Endodermal cell (in vitro differentiated cells): Measurements from ENCODE around the gene TFEB. TPM values are rescaled to one million over a fixed set of nuclear protein-coding genes. Genes with fewer than 3 reads are reported as not detected.

Source experiments
- DNase-seq: peaks from one replicate; pipeline ENCODE4 v3.0.0-alpha.2; 2017
- H3K27ac ChIP-seq: 2 replicates; pipeline ENCODE4 v1.5.1; 2013; ENCODE audit warnings: mild to moderate bottlenecking, low read depth, low read length, moderate library complexity
- H3K27me3 ChIP-seq: 2 replicates; pipeline ENCODE4 v1.6.1; 2013; ENCODE audit warnings: mild to moderate bottlenecking, low read length, moderate library complexity; ENCODE audit not compliant: insufficient read depth, control insufficient read depth, poor library complexity, severe bottlenecking
- H3K36me3 ChIP-seq: 2 replicates; pipeline ENCODE4 v1.7.0; 2013; ENCODE audit warnings: mild to moderate bottlenecking, low read length, moderate library complexity; ENCODE audit not compliant: control insufficient read depth, insufficient read depth
- H3K4me1 ChIP-seq: one replicate; pipeline ENCODE4 v1.7.0; 2013; ENCODE audit warnings: low read length; ENCODE audit not compliant: control insufficient read depth, insufficient read depth
- H3K4me3 ChIP-seq: 2 replicates; pipeline ENCODE4 v1.5.1; 2013; ENCODE audit warnings: mild to moderate bottlenecking, low read length, moderate library complexity
- H3K9ac ChIP-seq: 2 replicates; pipeline ENCODE4 v1.6.1; 2013; ENCODE audit warnings: mild to moderate bottlenecking, low read length, moderate library complexity; ENCODE audit not compliant: poor library complexity, severe bottlenecking; ENCODE audit errors: extremely low read depth
- H3K9me3 ChIP-seq: 2 replicates; pipeline ENCODE4 v1.6.1; 2013; ENCODE audit warnings: mild to moderate bottlenecking, low read length, moderate library complexity; ENCODE audit not compliant: control insufficient read depth
- H3K27ac Mint-ChIP-seq: 2 replicates; pipeline ENCODE4 v1.8.0; 2020; ENCODE audit warnings: mixed read lengths
- H3K27me3 Mint-ChIP-seq: 2 replicates; pipeline ENCODE4 v1.8.0; 2021; ENCODE audit warnings: mild to moderate bottlenecking, mixed read lengths; ENCODE audit not compliant: insufficient read depth
- H3K36me3 Mint-ChIP-seq: 2 replicates; pipeline ENCODE4 v1.8.0; 2020; ENCODE audit warnings: low read depth, mixed read lengths
- H3K4me1 Mint-ChIP-seq: 2 replicates; pipeline ENCODE4 v1.8.0; 2020; ENCODE audit warnings: mixed read lengths
- H3K4me3 Mint-ChIP-seq: 2 replicates; pipeline ENCODE4 v1.8.0; 2020; ENCODE audit warnings: mild to moderate bottlenecking, moderate library complexity, mixed read lengths
- H3K9me3 Mint-ChIP-seq: 2 replicates; pipeline ENCODE4 v1.8.0; 2020; ENCODE audit warnings: mild to moderate bottlenecking, mixed read lengths
- WGBS, 2 experiments: methylation state at CpG; one replicate each; pipeline versions ENCODE4 v1.1.5 to v1.1.7; 2013; ENCODE audit warnings: missing lambda C conversion rate in 2 of 2, mixed read lengths in 1 of 2; ENCODE audit not compliant: insufficient coverage in 1 of 2, insufficient read length in 1 of 2; 5-methylcytosine and 5-hydroxymethylcytosine counted together
- total RNA-seq, 2 donors: library from RNA; stranded (reverse); fragmentation: NEBNext Ultra II Directional in 1 of 2; extraction: Animal tissue kit (Norgen Biotek cat#: 25700) in 1 of 2; gene quantifications; 2 replicates in 1 of 2; 3 replicates in 1 of 2; pipeline ENCODE4 v1.2.1, GENCODE V29; 2021
- TF ChIP-seq, protein P1 (sequence below): fragments of 200-600 bp; sonication (generic); conservative IDR thresholded peaks from 2 replicates; pipeline ENCODE4 v1.5.0; 2021; ENCODE audit warnings: antibody characterized with exemption, mild to moderate bottlenecking

The TFEB gene
- total RNA-seq, 2 donors from 2014 or later: 0.24 TPM; not detected in 1

DNA sequence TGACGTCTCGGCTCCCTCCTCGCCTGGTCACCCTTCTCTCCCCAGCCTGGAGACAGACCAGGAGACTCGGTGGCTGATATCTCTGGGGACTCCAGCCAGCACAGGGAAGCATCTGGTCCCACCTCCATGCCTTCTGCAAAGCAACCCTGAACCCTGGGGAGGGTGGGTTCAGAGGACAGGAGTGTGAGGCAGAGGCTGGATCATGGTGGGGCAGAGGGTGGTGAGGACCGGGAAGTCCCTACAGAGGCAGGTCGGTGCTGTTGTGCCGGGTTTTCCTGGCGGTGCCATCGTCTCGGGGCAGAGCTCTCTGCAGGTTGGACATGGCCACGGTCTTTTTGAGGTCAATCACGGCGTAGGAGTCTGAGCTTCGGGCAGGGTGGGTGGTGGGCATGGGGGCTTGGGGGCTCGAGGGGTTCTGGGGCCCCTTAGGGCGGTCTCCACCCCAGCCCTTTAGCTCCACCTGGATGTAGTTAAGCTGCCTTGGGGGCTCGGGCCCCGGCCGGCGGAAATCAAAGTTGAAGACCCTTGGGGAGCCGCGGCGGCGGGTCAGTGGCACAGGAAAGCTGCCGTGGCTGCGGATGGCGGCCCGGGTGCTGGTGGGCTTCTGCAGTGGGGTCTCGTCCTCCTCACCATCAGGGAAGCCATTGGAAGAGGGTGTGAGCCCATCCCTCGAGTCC is 35.1 kb upstream of the TFEB start:
- no peak overlapping the region for H3K27ac Mint-ChIP-seq
- Histone ChIP-seq H3K4me3 (no peak overlapping the region), H3K27me3 (no peaks in the 10 kb centered on the region), H3K27ac (no peak overlapping the region), H3K4me1 (peaks cover 3% of the 10 kb centered on the region), H3K9ac (no peak overlapping the region), H3K9me3 (no peaks in the 10 kb centered on the region), H3K36me3 (peaks cover 28% of the 10 kb centered on the region)
- H3K9me3 Mint-ChIP-seq: no peaks in the 10 kb centered on the region
- no peak for DNase-seq
- WGBS, 2 experiments: 96 to 97% methylated on average over 11 to 30 of the region's 30 CpGs
- TF ChIP-seq, protein P1, sequence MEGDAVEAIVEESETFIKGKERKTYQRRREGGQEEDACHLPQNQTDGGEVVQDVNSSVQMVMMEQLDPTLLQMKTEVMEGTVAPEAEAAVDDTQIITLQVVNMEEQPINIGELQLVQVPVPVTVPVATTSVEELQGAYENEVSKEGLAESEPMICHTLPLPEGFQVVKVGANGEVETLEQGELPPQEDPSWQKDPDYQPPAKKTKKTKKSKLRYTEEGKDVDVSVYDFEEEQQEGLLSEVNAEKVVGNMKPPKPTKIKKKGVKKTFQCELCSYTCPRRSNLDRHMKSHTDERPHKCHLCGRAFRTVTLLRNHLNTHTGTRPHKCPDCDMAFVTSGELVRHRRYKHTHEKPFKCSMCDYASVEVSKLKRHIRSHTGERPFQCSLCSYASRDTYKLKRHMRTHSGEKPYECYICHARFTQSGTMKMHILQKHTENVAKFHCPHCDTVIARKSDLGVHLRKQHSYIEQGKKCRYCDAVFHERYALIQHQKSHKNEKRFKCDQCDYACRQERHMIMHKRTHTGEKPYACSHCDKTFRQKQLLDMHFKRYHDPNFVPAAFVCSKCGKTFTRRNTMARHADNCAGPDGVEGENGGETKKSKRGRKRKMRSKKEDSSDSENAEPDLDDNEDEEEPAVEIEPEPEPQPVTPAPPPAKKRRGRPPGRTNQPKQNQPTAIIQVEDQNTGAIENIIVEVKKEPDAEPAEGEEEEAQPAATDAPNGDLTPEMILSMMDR: no peak
- H3K36me3 Mint-ChIP-seq: peaks cover 32% of the 10 kb centered on the region
- no peaks in the 10 kb centered on the region for H3K4me1 Mint-ChIP-seq
- H3K27me3 Mint-ChIP-seq: no peaks in the 10 kb centered on the region
- no peak overlapping the region for H3K4me3 Mint-ChIP-seq

DNA sequence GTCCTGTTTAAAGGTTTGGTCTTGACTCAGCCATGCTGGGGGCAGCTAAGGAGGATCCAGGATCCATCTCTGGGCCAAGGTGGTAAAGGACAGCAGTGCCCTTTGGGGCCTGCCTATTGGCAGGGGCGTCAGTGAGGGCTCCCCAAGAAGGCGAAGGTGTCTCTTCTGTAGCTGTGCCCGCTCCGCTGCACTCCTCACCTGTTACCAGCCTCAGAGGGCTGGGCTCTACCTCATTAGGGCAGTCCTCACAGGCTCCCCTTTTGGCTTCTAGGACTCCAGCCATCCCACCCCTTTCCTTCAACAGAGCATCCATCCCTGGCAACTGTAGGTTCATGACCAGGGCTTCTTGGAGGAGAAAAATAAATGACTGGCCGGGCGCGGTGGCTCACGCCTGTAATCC is 34.0 kb upstream of the TFEB start:
- Mint-ChIP-seq H3K27me3 (no peaks in the 10 kb centered on the region), H3K4me3 (no peak overlapping the region), H3K27ac (no peak overlapping the region), H3K36me3 (peaks cover 22% of the 10 kb centered on the region), H3K4me1 (no peaks in the 10 kb centered on the region), H3K9me3 (no peaks in the 10 kb centered on the region)
- H3K27me3 ChIP-seq: no peaks in the 10 kb centered on the region
- peaks cover 17% of the 10 kb centered on the region for H3K36me3 ChIP-seq
- no peak overlapping the region for H3K9ac ChIP-seq
- DNase-seq: no peak
- TF ChIP-seq, protein P1: no peak
- no peaks in the 10 kb centered on the region for H3K9me3 ChIP-seq
- 94 to 97% methylated on average over 5 to 8 of the region's 8 CpGs for WGBS, 2 experiments
- no peak overlapping the region for H3K27ac ChIP-seq
- peaks cover 3% of the 10 kb centered on the region for H3K4me1 ChIP-seq
- no peak overlapping the region for H3K4me3 ChIP-seq

DNA sequence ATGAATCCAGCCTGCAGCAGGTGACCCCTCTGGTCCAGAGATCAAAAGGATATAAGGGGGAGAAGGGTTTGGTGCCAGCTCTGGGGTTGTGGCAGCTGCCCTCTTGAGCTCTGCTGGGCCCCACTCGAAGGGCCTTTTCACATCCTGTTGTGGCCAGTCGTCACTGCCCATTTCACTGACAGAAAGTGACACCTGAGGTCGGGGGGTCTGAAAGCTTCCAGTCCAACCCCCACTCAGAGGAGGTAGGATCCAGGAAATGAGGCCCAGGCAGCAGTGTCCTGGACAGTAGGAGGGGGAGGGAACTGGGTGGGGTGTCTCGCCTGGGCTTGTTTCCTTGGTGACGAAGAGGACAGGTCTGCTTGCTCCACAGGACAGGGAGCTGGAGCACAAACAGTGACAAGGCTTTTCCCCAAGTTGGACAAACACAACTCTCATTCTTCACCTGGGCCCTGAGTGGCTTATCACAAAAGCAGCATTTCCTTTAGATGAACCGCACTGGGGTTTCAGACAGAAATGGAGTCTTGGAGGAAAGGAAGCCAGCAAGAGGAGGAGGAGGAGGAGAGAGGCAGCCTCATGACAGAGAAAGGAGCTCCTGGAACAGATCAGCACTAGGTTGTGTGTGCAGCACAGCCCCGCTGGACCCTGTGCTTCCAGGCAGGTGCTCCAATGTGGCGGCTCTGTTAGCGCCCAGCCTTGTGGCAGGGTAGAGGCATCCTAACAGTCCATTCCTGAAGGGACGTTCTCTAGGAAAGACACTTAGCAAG is 33.3 kb upstream of the TFEB start:
- Mint-ChIP-seq H3K27ac (peak overlapping the region; percentile 41), H3K36me3 (peaks cover 18% of the 10 kb centered on the region)
- TF ChIP-seq, protein P1: no peak

More for the DNA sequence above, 33.3 kb upstream of the TFEB start:
- H3K27me3 ChIP-seq: no peaks in the 10 kb centered on the region
- Mint-ChIP-seq H3K27me3 (no peaks in the 10 kb centered on the region), H3K4me1 (no peaks in the 10 kb centered on the region), H3K9me3 (no peaks in the 10 kb centered on the region), H3K4me3 (no peak overlapping the region)
- H3K9ac ChIP-seq: no peak overlapping the region
- no peak for DNase-seq
- peaks cover 14% of the 10 kb centered on the region for H3K36me3 ChIP-seq
- 85 to 92% methylated on average over 4 to 10 of the region's 10 CpGs for WGBS, 2 experiments
- peak overlapping the region; percentile 24 for H3K27ac ChIP-seq
- no peaks in the 10 kb centered on the region for H3K9me3 ChIP-seq
- peaks cover 3% of the 10 kb centered on the region for H3K4me1 ChIP-seq
- no peak overlapping the region for H3K4me3 ChIP-seq
